GM12892 (cell line): ENCODE results near the gene SLC25A24.

Experiments used
- POLR2A ChIP-seq: IDR thresholded peaks from 2 replicates; pipeline ENCODE4 v1.6.1; 2011; ENCODE audit warnings: low read depth, low read length, control low read depth
- POLR2AphosphoS5 ChIP-seq: IDR thresholded peaks from 2 replicates; pipeline ENCODE4 v1.6.1; 2011; ENCODE audit warnings: low read depth, low read length, control low read depth
- TAF1 ChIP-seq: IDR thresholded peaks from 2 replicates; pipeline ENCODE4 v1.6.1; 2011; ENCODE audit warnings: low read depth, mild to moderate bottlenecking, control low read depth, low read length, borderline replicate concordance

- no peak for TF ChIP-seq POLR2A
- no peak for TF ChIP-seq POLR2AphosphoS5
- no peak for TF ChIP-seq TAF1
Observed at GRCh38 chr1:108109295-108109973, 90.7 kb downstream of the SLC25A24 start.
